ENCODE results near the gene TSPAN10. TPM values are rescaled to one million over a fixed set of nuclear protein-coding genes. Genes with fewer than 3 reads are reported as not detected.

Gene TSPAN10
- total and polyA plus RNA-seq, 4 donors = 0.17 to 0.84 (median 0.29) TPM

DNA sequence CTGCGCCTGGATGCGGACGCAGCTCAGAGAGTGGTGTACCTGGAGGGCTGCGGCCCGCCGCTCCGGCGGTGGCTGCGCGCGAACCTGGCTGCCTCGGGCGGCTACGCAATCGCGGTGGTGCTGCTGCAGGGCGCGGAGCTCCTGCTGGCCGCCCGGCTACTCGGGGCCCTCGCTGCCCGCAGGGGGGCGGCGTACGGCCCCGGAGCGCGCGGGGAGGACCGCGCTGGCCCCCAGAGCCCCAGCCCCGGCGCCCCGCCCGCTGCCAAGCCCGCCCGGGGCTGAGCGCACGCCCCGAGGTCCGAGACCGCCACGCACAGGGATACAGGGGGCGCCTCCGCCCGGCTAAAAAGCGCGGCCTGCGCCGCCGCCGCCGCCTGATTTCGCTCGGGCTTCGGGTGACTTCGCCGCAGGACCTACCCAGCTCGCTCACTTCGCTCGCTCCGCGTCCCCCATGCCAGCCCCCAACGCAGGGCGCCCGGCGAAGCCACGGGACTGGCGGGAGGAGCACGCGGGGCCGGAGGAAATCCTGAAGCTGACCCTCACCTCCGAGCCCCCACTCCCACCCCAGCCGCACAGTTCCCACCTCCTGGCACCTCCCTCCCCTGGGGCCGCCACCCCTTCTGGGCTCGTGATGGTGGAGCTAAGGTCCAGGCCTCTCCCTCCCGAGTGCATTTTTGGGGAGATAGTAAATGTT is 11.2 kb downstream of the TSPAN10 start:
- Histone ChIP-seq H3K27ac (ENCODE audit: low read depth in 1 of 2, low read length in 2 of 2) (no peak overlapping the region), H3K36me3 (ENCODE audit: control insufficient read depth in 4 of 4, insufficient read depth in 3 of 4, low read depth in 1 of 4, low read length in 3 of 4) (no peaks in the 10 kb centered on the region), H3K4me3 (ENCODE audit: low read depth in 1 of 3, low read length in 3 of 3) (no peak overlapping the region), H3K4me1 (ENCODE audit: control insufficient read depth in 4 of 4, insufficient read depth in 4 of 4, low read length in 3 of 4) (no peaks in the 10 kb centered on the region), H3K9me3 (ENCODE audit: control insufficient read depth in 4 of 4, low read length in 3 of 4) (peaks cover 0 to 5% (median 2%) of the 10 kb centered on the region in 4 donors), H3K27me3 (ENCODE audit: control insufficient read depth in 4 of 4, insufficient read depth in 4 of 4, low read length in 3 of 4) (peaks cover 0 to 6% (median 3%) of the 10 kb centered on the region in 4 donors), H3K9ac (ENCODE audit: low read depth in 1 of 2, low read length in 2 of 2) (no peak overlapping the region)
- DNase-seq (ENCODE audit: low spot score) = no peak
- 12% methylated on average over 78 of the region's 78 CpGs for WGBS
- no peak for TF ChIP-seq NR2F2 (IDR thresholded peaks at IDR 0.05)
- TF ChIP-seq YY1 (IDR thresholded peaks at IDR 0.05) = no peak
- TF ChIP-seq HNF4G (IDR thresholded peaks at IDR 0.05) = no peak
- no peak for TF ChIP-seq RAD21 (IDR thresholded peaks at IDR 0.05)
- no peak for TF ChIP-seq TAF1 (conservative IDR thresholded peaks at IDR 0.05)
- no peak for TF ChIP-seq EGR1 (IDR thresholded peaks at IDR 0.05; ENCODE audit: low read depth in 2 of 2)
- TF ChIP-seq, protein P1, sequence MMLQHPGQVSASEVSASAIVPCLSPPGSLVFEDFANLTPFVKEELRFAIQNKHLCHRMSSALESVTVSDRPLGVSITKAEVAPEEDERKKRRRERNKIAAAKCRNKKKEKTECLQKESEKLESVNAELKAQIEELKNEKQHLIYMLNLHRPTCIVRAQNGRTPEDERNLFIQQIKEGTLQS (IDR thresholded peaks at IDR 0.05) = no peak
- TF ChIP-seq GABPA (IDR thresholded peaks at IDR 0.05 in 1 of 2, conservative IDR thresholded peaks at IDR 0.05 in 1 of 2) = no peak
- no peak for TF ChIP-seq JUND (IDR thresholded peaks at IDR 0.05)

DNA sequence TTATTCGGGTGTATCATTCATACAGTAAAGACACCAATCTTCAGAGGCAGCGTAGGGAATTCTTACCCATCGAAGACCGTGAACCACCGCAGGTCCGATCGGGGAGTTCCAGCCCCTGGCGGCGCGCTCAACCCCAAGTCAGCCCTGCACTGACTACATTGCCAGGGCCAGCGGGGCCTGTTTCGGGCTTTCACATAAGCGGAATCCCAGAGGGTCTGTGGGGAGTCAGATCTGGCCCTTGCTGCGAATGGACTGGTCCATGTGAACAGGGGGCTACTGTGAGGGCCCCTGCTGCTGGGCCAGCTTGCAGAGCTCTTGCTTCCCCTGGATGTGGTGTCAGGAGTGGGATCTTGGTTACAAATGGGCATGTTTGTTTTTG is 11.7 kb downstream of the TSPAN10 start:
- TF ChIP-seq, protein P2, sequence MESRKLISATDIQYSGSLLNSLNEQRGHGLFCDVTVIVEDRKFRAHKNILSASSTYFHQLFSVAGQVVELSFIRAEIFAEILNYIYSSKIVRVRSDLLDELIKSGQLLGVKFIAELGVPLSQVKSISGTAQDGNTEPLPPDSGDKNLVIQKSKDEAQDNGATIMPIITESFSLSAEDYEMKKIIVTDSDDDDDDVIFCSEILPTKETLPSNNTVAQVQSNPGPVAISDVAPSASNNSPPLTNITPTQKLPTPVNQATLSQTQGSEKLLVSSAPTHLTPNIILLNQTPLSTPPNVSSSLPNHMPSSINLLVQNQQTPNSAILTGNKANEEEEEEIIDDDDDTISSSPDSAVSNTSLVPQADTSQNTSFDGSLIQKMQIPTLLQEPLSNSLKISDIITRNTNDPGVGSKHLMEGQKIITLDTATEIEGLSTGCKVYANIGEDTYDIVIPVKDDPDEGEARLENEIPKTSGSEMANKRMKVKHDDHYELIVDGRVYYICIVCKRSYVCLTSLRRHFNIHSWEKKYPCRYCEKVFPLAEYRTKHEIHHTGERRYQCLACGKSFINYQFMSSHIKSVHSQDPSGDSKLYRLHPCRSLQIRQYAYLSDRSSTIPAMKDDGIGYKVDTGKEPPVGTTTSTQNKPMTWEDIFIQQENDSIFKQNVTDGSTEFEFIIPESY (IDR thresholded peaks at IDR 0.05) = no peak
- no peak for TF ChIP-seq HNF4G (IDR thresholded peaks at IDR 0.05)
- no peak for TF ChIP-seq JUND (IDR thresholded peaks at IDR 0.05)
- no peak for TF ChIP-seq FOXA1 (IDR thresholded peaks at IDR 0.05)
- TF ChIP-seq, protein P1 (IDR thresholded peaks at IDR 0.05) = no peak
- no peak for TF ChIP-seq SP1 (IDR thresholded peaks at IDR 0.05)
- TF ChIP-seq HNF4A (conservative IDR thresholded peaks at IDR 0.05) = no peak
- TF ChIP-seq RXRA (IDR thresholded peaks at IDR 0.05) = no peak
- TF ChIP-seq CTCF (IDR thresholded peaks at IDR 0.05; ENCODE audit: low read depth, low read length, missing input control) = no peak
- TF ChIP-seq FOXA2 (IDR thresholded peaks at IDR 0.05) = no peak
- TF ChIP-seq REST (IDR thresholded peaks at IDR 0.05) = no peak
- no peak for TF ChIP-seq EGR1 (IDR thresholded peaks at IDR 0.05; ENCODE audit: low read depth in 2 of 2)
- WGBS = 67% methylated on average over 14 of the region's 14 CpGs
- Histone ChIP-seq H3K36me3 (ENCODE audit: control insufficient read depth in 4 of 4, insufficient read depth in 3 of 4, low read depth in 1 of 4, low read length in 3 of 4) (no peaks in the 10 kb centered on the region), H3K4me1 (ENCODE audit: control insufficient read depth in 4 of 4, insufficient read depth in 4 of 4, low read length in 3 of 4) (no peaks in the 10 kb centered on the region), H3K9me3 (ENCODE audit: control insufficient read depth in 4 of 4, low read length in 3 of 4) (peaks cover 0 to 5% (median 2%) of the 10 kb centered on the region in 4 donors), H3K9ac (ENCODE audit: low read depth in 1 of 2, low read length in 2 of 2) (no peak overlapping the region), H3K4me3 (ENCODE audit: low read depth in 1 of 3, low read length in 3 of 3) (no peak overlapping the region), H3K27me3 (ENCODE audit: control insufficient read depth in 4 of 4, insufficient read depth in 4 of 4, low read length in 3 of 4) (peaks cover 0 to 6% (median 3%) of the 10 kb centered on the region in 4 donors), H3K27ac (ENCODE audit: low read depth in 1 of 2, low read length in 2 of 2) (no peak overlapping the region)
- no peak for DNase-seq (ENCODE audit: low spot score)

All from liver (tissue), 9 donors.